HS-5 (cell line): ENCODE measurements around the gene SUMO3.
A peak's percentile ranks its signal among the peaks of the same experiment; 100 is the strongest.

Experiments used
- DNase-seq: peaks from one replicate; pipeline ENCODE4 v3.0.0-alpha.2; 2012; ENCODE audit warnings: low read depth

Gene SUMO3

DNA sequence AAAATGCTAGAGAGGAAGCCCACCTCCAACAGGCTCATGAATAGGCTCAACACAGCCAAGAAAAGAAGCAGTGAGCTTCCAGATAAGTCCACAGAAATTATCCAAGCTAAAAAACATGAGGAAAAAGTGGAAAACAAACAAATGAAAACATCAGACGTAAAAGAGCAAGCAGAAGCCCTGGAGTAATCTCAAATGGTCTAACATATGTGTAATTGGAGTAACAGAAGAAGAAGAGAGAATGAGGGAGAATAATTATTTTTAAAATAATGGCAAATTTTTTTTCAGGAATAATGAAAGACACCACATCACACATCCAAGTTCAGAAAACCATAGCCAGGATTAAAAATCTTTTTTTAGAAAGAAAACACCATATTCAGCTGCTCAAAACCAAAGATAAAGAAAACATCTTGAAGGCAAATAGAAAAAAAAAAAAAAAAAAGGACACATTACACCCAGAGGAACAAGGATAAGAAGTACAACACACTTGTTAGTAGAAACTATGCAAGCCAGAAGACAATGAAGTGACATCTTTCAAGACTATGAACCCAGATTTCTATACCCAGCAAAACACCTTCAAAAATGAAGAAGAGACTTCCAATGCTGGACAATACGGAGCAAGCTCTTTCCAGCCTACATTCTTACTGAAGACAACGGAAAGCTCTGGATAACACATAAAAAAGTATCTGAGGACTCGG, 10.6 kb upstream of the SUMO3 start:
- DNase-seq = no peak

DNA sequence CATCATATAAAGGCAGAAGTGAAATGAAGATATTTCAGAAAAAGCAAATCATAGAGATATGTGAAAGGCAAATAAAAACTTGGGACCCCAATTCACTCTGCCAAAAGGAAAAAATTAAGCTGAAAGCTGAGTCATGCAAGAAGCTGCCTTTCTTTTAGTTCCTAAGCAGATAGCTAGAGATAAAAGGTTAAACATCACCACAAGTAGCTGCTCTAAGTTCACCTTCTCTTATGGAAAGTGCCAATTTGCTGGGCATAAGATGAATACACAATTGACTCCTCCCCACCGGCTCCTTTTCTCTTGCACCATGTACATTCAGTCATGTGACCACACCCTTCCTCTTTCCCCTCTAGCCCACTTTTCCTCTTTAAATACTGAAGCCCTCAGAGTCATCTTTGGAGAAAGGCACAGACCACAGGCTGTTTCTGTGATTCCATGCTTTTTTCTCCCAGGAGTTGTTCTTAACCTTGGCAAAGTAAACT, 5.4 kb upstream of the SUMO3 start:
- no peak for DNase-seq

DNA sequence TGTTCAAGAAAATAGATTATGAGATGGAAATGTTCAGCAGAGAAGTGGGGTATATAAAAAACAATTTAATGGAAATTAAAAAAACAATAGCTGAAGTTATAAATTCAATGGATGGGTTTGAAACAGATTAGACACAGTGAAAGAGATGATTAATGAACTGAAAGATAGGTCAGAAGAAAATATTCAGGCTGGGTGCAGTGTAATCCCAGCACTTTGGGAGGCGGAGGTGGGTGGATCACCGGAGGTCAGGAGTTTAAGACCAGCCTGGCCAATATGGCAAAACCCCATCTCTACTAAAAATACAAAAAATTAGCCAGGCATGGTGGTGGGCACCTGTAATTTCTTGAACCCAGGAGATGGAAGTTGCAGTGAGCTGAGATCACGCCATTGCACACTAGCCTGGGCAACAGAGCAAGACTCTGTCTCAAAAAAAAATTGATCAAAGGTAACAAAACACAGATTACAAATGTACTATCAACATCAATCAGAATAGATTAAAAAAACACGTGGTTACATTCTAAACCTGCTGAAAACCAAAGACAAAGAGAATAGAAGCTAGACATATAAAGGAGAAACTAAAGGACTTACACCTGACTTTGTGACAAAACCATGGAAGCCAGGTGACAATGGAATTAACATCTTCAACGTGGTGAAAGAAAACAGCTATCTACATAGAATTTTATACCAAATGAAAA, 4.8 kb upstream of the SUMO3 start:
- no peak for DNase-seq

DNA sequence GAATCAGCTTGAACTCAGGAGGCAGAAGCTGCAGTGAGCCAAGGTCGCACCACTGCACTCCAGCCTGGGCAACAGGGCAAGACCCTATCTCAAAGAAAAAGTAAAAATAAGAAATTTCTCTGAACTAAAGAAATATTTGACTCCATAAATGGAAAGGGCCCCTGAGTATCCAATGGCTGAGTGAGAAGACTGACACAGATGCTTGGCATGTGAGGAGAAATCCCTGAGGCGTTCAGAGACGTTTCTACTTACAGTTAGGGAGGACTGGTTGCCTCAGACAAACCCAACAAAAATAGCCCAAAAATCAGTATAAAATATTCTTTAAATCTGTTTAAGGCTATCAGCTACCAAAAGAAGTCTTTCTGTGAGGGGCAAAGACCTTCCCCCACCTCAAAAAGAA, 3.0 kb upstream of the SUMO3 start:
- DNase-seq = no peak

DNA sequence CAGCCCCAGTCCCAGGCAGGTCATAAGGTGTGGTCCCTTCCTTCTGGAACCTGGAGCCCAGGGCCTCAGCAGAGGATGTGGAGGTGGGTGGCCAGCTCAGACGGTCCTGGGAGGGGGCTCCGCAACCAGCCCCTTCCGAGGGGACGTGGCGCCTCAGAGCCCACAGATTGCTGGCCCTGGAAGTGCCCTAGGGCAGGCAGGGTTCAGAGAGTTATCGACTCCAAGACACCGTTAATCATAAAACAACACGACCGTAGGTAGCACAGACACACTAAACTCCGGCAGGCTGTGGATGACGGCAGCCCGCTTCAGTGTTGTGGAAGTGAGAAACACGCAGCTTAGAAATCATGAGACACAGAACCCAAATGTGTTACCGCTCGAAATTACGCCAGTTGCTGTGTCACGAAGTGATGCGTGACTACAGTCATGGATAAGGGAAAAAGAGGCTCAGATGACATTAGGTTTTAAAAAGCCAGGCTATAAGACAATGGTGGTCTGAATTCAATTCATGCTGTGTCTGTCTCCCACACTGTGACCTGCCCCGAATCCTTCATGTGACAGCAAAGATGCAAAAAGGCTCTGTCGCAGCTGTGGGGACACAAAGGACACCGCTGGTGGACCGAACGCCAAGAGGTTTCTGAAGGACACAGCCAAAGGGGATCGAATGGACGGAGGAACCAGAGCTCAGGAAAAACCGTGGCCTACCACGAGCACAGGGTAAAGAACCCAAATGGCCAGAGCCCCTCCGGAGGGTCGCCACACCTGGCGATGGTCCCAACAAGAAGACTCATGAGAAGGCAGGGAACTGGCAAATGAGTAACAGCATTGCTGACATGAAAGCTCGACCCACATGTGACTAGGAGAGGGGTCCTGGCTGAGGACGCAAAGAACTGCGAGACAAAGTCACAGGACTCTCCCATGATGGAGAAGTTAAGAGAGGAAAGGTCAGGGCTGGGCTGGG, 1.7 kb upstream of the SUMO3 start:
- no peak for DNase-seq

DNA sequence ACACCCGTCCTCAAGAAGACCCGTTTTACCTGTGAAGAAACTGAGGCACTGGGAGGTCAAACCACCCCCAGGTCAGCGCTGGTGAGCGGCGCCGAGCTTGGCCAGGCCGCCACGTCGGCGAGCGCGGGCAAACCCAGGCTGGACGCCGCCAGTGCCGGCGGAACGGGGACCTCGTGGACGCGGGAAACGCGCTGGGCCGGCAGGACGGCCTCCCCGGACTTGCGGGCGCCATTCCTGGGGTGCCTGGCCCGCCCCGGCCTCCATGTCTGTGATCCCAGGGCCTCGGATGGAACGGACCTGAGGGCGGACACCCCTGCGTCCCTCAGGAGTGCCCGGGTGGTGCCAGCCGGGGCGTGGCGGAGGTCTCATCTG, 764 bp upstream of the SUMO3 start:
- no peak for DNase-seq

DNA sequence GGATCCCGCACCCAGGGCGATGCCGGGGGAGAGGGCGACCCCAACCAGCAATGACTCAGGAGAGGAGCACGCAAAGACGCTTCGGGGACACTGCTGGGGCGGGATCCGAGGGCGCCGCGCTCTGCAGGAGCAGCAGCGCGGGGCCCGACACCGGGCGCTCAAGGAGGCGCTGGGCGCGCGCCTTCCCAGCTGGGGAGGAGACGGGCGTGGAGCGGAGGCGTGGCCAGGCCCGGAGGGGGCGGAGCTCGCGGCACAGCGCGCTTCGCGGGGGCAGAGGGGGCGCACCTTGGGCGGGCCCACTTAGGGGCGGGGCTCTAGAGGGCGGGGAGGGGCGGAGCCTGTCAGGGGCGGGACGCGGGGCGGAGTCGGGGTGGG, 369 bp downstream of the SUMO3 start:
- DNase-seq = peak; percentile 31

DNA sequence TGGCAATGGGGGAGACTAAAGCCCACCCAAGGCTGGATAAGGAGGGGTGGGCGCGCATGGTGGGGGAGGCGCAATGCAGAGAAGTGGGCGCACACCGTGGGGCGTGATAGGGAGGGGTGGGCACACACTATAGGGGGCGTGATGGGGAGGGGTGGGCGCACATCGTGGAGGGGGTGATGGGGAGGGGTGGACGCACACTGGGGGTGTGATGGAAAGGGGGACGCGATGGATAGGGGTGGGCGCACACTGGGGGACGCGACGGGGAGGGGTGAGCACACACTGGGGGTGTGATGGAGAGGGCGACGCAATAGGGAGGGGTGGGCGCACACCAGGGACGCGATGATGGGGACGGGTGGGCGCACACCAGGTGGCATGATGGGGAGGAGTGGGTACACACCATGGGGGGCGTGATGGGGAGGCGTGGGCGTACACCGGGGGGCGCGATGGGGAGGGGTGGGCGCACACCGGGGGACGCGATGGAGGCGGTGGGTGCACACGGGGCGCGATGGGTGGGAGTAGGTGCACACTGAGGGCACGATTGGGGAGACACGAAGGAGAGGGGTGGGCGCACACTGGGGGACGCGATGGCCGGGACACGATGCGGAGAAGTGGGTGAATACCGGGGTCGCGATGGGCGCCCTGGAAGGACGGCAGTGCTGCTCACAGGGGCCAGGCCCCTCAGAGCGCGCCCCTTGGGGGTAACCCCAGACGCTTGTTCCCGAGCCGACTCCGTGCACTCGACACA, 929 bp downstream of the SUMO3 start:
- no peak for DNase-seq

DNA sequence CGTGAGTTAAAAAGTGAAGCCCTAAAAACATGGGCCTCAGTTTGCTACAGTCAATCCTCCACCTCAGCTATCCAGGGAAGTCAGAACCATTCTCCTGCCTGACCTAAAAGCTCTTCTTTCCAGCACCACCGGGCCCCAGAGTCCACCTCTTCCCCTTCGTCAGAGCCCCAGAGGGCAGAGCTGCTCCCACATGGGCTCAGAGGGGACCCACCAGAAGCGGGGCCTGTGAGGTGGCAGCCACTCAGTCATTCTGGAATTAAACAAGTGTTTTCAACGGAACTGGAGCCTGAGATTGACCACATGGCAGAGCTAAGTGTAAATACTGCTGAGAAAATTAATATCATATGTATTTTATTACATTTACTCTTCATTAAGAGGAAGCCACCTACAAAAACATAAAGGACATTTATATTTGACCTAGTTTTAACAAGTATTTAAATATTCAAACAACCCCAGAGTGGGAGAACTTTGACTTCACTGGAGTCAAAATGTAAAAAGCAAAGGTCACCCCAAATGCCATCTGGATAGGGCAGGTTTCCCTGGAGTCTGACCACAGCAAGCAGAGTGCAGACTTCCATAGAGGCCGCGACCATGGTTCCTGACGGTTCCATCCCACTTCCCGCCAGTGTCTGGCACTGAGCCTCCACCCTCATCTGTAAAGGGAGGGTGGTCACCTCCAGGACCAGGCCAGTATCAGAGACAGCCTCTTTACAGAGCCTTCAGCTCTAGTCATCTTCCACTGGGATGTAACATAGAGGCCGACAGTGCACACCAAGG, 1.8 kb downstream of the SUMO3 start:
- DNase-seq = no peak

DNA sequence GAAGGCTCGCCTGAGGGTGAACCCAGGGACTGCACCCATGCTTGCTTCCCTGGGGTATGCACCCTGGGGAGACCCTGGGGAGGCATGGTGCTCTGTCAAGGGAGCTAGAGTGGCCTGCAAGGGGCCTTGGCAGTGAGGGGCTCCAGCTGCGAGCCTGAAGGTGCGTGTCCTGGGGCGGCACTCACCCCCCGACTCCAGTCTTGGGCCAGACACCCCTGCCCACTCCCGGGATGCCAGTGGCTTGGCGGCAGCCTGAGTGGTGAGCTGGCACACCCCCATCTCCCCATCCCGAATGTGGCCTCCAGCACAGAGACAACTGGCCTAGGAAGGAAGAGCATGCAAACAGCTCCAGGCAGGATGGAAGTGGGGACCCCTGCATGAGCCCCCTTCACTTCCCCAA, 2.6 kb downstream of the SUMO3 start:
- DNase-seq = no peak

DNA sequence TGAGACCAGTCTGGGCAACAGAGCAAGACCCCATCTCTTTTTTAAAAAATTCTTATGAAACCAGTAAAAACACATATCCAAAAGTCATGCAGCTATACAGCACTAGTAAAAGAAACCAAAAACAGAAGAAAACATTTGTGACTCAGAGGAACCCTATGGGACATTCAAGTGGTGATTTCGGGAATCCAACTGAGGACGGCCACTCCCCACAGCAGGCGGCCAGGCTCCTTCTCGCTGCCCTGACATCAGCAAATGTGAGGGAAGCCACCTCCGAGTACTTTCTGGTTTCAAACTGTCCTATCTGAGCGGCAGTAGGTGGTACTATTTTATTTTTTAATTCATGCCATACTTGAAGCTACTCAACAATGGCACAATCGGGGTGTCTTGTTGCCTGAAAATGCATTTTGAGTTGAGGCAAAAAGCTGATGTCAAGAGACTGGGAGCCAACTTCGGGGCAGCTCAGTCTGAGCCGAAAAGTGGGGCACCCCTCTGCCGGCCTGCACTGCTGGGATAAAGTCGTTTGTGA, 3.3 kb downstream of the SUMO3 start:
- no peak for DNase-seq

DNA sequence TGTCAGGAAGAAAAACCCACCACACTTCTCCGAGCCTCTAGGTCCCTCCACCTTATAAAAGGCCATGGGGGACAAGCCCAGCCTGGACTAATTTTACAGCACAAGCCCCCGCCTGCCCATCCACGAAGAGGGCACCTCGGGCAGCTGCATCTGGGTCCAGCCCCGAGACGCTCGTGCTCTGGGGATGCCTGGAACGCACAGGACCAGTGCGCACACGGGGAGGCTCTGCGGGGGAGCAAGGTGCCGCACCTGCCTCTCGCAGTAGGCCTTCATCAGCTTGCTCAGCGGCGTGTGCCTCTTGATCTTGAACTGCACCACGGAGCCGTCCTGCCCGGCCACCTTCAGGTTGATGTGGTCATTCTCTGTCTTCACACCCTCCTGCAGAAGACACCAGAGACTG, 4.1 kb downstream of the SUMO3 start:
- DNase-seq = no peak

DNA sequence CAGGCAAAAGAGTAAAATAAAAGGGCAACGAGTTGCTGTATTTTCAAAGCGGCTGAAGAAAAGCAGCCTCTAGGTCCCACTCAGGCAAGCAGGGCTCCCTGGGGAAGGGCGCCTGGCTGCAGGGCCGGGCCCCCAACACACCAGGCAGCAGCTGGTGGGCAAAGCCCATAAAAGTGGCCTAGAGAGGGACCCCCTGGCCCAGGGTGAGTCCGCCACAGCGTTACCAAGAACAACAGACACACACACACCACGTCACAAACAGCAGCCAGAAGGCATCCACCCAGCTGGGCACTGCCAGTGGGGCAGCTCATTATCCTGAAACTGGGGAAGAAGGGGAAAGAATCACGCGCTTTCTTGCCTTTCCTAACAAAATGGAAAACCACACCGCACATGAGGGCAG, 4.7 kb downstream of the SUMO3 start:
- no peak for DNase-seq

DNA sequence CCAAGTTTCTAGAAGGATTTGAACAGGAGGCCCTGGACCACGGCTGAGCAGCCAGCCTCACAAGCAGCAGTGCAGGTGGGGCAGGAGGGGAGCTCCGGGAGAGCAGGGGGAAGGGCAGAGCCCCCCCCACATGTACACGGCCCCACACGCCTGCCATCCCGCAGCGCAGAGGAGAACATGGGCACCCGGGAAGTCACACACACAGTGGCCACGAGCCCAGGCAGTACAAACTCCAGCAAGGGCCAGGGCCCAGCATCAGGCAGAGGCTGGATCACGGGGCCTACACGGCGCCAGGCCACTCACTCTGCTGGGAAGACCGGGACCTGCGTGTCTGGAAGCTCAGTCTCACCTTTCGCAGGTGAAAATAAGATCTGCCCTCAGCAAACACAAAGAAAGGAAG, 5.2 kb downstream of the SUMO3 start:
- DNase-seq = no peak

DNA sequence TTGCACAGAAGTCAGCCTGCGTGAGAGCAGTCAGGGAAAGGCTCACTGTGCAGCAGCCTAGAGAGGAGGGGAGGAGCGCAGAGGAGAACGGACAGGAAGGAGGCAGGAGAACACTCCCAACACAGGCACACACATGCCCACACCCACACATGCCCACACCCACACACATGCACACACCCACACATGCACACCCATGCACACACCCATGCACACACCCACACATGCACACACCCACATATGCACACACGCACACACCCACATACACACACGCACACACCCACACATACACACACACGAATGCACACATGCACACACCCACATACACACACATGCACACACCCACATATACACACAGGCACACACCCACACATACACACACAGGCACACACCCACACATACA, 7.1 kb downstream of the SUMO3 start:
- DNase-seq = no peak

DNA sequence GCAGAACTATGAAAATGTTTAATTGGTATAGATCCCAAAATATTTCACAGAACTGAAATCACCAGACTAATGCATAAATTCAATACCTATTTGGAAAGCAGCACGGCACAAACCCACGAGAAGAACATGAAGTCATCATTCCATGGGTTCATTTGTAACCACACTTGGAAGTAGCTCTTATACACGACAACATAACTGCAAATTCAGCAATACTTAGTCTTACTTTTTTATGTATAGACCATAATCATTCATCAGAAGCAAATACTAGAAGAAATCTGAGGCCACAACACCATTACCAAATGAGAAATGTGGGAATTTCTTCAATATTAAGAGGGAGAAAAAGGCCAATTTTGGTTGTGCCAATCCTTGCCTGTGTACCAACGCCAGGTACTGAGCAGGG, 12.0 kb downstream of the SUMO3 start:
- no peak for DNase-seq

DNA sequence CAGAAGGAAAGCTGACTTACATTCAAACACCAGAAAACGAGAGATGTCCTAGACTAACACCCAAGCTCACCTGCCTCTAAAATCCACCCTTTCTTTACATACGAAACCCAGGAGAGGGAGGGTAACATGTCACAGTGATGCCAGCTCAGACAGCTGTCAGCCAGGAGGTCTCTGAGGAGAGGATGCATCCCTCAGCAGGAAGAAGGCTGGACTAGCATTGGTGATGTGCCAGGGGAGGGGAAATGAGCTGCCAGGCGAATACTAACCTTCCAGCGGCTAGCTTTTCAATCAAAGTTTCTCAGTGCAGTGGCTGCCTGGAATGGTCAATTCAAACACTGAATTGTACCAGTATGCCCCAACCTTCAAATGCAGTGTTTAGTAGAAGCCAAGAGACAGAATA, 12.6 kb downstream of the SUMO3 start:
- no peak for DNase-seq

DNA sequence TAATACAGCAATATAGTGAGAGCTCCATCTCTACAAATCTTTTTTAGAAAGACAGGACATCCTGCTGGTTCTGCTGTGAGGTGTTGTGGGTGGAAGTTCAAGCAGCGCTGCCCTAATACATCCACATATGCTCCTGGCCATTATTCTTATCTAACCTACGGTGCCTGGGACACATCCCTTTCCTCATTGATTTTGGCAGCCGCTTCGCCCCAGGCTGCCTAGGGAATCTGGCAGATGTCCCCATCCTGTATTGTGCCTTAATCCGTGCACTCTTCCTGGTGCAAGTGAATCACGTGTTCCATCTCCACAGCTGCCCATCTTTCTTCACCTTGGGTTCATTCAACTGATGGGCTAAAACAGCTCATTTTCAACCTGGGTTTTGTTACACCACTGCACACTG, 13.1 kb downstream of the SUMO3 start:
- DNase-seq = no peak

DNA sequence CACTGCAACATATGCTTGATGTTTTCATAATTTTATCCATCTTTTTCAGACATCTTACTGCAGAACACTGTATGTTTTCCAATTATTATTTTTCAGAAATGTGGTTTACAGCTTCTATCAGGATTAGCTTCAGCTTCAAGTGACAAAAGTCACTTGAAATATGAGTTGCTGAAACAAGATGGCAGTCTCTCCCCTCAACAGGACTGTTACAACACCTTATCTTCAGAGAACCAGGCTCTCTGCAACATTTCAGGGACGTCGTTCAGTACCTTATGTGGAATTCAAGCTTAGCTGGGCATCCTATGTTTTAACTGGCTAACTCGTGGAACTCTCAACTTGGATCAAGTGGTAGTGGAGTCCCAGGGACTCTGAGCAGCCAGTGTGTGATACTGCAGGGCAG, 14.2 kb downstream of the SUMO3 start:
- no peak for DNase-seq

DNA sequence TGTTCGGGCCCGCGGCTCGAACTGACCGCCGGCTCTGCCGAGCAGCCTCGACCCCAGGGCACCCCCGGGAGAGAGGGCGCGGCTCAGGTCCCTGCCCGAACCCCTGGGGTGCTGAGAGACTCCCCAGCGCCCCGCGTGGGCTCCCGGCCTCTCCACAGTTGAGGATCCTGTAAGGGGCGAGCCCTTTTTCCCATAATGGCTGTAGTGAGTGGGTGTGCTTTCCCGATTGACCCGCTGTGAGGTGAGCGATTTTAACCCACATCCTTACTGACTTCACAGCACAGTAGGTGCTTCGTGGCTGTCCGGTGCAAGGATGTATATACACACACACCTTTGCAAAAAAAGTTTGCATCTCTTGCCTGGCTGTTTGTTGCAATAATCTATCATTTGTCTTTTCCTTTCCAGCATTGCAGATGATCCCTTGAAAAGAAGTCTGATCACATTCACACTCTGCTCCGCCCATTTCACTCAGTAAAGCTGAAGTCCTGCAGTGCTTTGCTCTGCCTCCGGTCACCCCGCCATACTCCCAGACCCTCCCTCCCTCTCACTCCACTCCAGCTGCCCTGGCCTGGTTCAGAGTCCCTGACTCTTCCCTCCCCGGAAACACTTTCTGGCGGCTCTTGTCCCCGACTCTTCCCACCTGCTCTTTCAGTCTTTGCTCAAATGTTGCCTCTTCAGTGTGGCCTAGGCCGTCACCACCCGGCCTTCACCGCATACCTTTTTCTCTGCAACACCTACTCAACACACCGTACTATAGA, 15.3 kb downstream of the SUMO3 start:
- DNase-seq = no peak
